HG02938 (cell line): ENCODE results near the gene TNXB.
"Not testable (repeated sequence)": the region's sequence is repeated elsewhere in the genome, so short reads cannot be mapped to it uniquely, and the experiment has no call there.

Experiments used
- ATAC-seq: cut with Tn5 transposase; IDR thresholded peaks from one replicate; pipeline ENCODE4 v1.9.1; 2021; ENCODE audit warnings: mild to moderate bottlenecking, moderate library complexity; ENCODE audit not compliant: unreplicated experiment

The TNXB gene

GRCh38 chr6:32086661-32087573 is 22.2 kb downstream of the TNXB start:
- ATAC-seq: no peak

- no peak for ATAC-seq
These were observed 23.2 kb downstream of the TNXB start for GRCh38 chr6:32085759-32086459.

- ATAC-seq: no peak
These were observed 24.4 kb downstream of the TNXB start for GRCh38 chr6:32084780-32085179.

- ATAC-seq: no peak
These were observed 25.0 kb downstream of the TNXB start for GRCh38 chr6:32083812-32084768.

GRCh38 chr6:32082935-32083334 is 26.2 kb downstream of the TNXB start:
- no peak for ATAC-seq

- ATAC-seq: no peak
These were observed 26.7 kb downstream of the TNXB start for GRCh38 chr6:32082478-32082877.

GRCh38 chr6:32081168-32081990 is 27.8 kb downstream of the TNXB start:
- no peak for ATAC-seq

- ATAC-seq: no peak
These were observed 29.4 kb downstream of the TNXB start for GRCh38 chr6:32079566-32080290.

- ATAC-seq: no peak
These were observed 32.8 kb downstream of the TNXB start for GRCh38 chr6:32076321-32076809.

- ATAC-seq: no peak
These were observed 33.4 kb downstream of the TNXB start for GRCh38 chr6:32075781-32076180.

GRCh38 chr6:32074996-32075532 is 34.1 kb downstream of the TNXB start:
- ATAC-seq: no peak

GRCh38 chr6:32073613-32074012 is 35.5 kb downstream of the TNXB start:
- ATAC-seq: no peak

GRCh38 chr6:32073101-32073500 is 36.0 kb downstream of the TNXB start:
- ATAC-seq: no peak

- ATAC-seq: no peak
These were observed 38.2 kb downstream of the TNXB start for GRCh38 chr6:32070814-32071543.

- ATAC-seq: no peak
These were observed 39.1 kb downstream of the TNXB start for GRCh38 chr6:32069878-32070515.

GRCh38 chr6:32069460-32069859 is 39.7 kb downstream of the TNXB start:
- no peak for ATAC-seq

- ATAC-seq: no peak
These were observed 40.3 kb downstream of the TNXB start for GRCh38 chr6:32068867-32069266.

- not testable (repeated sequence) for ATAC-seq
These were observed 40.8 kb downstream of the TNXB start for GRCh38 chr6:32068315-32068714.
